H1 (cell line): ENCODE data around the gene SPTBN1. TPM values are rescaled to one million over a fixed set of nuclear protein-coding genes. Genes with fewer than 3 reads are reported as not detected.

Source experiments
- BCL11A ChIP-seq, 2 experiments: IDR thresholded peaks; one replicate each; pipeline ENCODE4 v1.6.1; 2011; ENCODE audit warnings: low read depth in 2 of 2, low read length in 2 of 2, mild to moderate bottlenecking in 2 of 2
- EP300 ChIP-seq, 2 experiments: IDR thresholded peaks; 1 replicate in 1 of 2; 2 replicates in 1 of 2; pipeline ENCODE4 v1.6.1; 2011 to 2012; ENCODE audit warnings: low read depth in 2 of 2, low read length in 2 of 2, mild to moderate bottlenecking in 2 of 2, borderline replicate concordance in 1 of 2, inconsistent platforms in 1 of 2, moderate library complexity in 1 of 2
- TAF1 ChIP-seq: IDR thresholded peaks from 2 replicates; pipeline ENCODE4 v1.6.1; 2011; ENCODE audit warnings: mild to moderate bottlenecking, low read depth, low read length
- polyA plus RNA-seq, 7 experiments: library from polyadenylated mRNA; depleted of rRNA in 3 of 7; stranded (reverse) in 5 of 7; unstranded in 2 of 7; fragments of >200 nt in 5 of 7; fragments of 200-250 nt in 2 of 7; gene quantifications; 1 replicate in 5 of 7; 2 replicates in 1 of 7; 4 replicates in 1 of 7; pipeline versions ENCODE4 v1.2.1 to v1.2.3, GENCODE V29; 2011 to 2013; ENCODE audit warnings: missing spikeins in 2 of 7, mixed read lengths in 2 of 7
- total RNA-seq: library from RNA; stranded (reverse); fragmentation: NEBNext Ultra II Directional; extraction: Animal tissue kit (Norgen Biotek cat#: 25700); gene quantifications from 2 replicates; pipeline ENCODE4 v1.2.1, GENCODE V29; 2021
- TF ChIP-seq, protein P1 (sequence below): fragments of 300-600 bp; sonication (generic); IDR thresholded peaks from 2 replicates; pipeline ENCODE4 v1.7.1; 2012; ENCODE audit warnings: low read length, moderate library complexity, mild to moderate bottlenecking, inconsistent platforms; ENCODE audit not compliant: insufficient replicate concordance
- TF ChIP-seq, protein P2 (sequence below): IDR thresholded peaks from 2 replicates; pipeline ENCODE4 v1.6.1; 2012; ENCODE audit warnings: inconsistent platforms

Gene SPTBN1
- total and polyA plus RNA-seq, 2 of the 8 experiments (the other 6 are each of a cell fraction or from before 2014, with no cell fraction given) = 31.8 to 180 TPM

DNA sequence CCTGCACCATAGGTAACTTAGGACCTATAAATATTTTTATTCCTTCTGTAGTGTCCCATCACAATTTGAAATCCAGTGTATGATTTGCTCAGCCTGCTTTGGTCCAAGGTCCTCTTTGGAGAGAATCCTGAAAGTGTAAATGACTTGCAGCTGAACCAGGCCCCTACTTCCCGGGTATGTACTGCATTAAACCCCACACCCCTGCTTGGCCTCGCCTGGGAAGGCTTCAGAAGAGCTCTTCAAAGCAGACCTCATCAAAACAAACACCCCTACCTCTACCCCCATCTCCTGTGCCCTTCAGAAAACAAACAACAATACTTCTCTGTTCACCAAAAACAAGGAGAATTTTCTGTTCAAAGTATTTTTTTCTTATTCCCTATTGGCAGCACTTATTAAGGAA lies 9.5 kb upstream of the SPTBN1 start (continued):
- TF ChIP-seq, protein P1, sequence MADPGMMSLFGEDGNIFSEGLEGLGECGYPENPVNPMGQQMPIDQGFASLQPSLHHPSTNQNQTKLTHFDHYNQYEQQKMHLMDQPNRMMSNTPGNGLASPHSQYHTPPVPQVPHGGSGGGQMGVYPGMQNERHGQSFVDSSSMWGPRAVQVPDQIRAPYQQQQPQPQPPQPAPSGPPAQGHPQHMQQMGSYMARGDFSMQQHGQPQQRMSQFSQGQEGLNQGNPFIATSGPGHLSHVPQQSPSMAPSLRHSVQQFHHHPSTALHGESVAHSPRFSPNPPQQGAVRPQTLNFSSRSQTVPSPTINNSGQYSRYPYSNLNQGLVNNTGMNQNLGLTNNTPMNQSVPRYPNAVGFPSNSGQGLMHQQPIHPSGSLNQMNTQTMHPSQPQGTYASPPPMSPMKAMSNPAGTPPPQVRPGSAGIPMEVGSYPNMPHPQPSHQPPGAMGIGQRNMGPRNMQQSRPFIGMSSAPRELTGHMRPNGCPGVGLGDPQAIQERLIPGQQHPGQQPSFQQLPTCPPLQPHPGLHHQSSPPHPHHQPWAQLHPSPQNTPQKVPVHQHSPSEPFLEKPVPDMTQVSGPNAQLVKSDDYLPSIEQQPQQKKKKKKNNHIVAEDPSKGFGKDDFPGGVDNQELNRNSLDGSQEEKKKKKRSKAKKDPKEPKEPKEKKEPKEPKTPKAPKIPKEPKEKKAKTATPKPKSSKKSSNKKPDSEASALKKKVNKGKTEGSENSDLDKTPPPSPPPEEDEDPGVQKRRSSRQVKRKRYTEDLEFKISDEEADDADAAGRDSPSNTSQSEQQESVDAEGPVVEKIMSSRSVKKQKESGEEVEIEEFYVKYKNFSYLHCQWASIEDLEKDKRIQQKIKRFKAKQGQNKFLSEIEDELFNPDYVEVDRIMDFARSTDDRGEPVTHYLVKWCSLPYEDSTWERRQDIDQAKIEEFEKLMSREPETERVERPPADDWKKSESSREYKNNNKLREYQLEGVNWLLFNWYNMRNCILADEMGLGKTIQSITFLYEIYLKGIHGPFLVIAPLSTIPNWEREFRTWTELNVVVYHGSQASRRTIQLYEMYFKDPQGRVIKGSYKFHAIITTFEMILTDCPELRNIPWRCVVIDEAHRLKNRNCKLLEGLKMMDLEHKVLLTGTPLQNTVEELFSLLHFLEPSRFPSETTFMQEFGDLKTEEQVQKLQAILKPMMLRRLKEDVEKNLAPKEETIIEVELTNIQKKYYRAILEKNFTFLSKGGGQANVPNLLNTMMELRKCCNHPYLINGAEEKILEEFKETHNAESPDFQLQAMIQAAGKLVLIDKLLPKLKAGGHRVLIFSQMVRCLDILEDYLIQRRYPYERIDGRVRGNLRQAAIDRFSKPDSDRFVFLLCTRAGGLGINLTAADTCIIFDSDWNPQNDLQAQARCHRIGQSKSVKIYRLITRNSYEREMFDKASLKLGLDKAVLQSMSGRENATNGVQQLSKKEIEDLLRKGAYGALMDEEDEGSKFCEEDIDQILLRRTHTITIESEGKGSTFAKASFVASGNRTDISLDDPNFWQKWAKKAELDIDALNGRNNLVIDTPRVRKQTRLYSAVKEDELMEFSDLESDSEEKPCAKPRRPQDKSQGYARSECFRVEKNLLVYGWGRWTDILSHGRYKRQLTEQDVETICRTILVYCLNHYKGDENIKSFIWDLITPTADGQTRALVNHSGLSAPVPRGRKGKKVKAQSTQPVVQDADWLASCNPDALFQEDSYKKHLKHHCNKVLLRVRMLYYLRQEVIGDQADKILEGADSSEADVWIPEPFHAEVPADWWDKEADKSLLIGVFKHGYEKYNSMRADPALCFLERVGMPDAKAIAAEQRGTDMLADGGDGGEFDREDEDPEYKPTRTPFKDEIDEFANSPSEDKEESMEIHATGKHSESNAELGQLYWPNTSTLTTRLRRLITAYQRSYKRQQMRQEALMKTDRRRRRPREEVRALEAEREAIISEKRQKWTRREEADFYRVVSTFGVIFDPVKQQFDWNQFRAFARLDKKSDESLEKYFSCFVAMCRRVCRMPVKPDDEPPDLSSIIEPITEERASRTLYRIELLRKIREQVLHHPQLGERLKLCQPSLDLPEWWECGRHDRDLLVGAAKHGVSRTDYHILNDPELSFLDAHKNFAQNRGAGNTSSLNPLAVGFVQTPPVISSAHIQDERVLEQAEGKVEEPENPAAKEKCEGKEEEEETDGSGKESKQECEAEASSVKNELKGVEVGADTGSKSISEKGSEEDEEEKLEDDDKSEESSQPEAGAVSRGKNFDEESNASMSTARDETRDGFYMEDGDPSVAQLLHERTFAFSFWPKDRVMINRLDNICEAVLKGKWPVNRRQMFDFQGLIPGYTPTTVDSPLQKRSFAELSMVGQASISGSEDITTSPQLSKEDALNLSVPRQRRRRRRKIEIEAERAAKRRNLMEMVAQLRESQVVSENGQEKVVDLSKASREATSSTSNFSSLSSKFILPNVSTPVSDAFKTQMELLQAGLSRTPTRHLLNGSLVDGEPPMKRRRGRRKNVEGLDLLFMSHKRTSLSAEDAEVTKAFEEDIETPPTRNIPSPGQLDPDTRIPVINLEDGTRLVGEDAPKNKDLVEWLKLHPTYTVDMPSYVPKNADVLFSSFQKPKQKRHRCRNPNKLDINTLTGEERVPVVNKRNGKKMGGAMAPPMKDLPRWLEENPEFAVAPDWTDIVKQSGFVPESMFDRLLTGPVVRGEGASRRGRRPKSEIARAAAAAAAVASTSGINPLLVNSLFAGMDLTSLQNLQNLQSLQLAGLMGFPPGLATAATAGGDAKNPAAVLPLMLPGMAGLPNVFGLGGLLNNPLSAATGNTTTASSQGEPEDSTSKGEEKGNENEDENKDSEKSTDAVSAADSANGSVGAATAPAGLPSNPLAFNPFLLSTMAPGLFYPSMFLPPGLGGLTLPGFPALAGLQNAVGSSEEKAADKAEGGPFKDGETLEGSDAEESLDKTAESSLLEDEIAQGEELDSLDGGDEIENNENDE = no peak
- TF ChIP-seq BCL11A (IDR thresholded peaks at IDR 0.05; ENCODE audit: low read depth in 2 of 2, low read length in 2 of 2) = no peak
- no peak for TF ChIP-seq TAF1
- TF ChIP-seq, protein P2, sequence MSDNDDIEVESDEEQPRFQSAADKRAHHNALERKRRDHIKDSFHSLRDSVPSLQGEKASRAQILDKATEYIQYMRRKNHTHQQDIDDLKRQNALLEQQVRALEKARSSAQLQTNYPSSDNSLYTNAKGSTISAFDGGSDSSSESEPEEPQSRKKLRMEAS = no peak
- no peak for TF ChIP-seq EP300 (IDR thresholded peaks at IDR 0.05; ENCODE audit: borderline replicate concordance in 1 of 2, low read depth in 2 of 2, low read length in 2 of 2)
